Stomach (tissue), 4 donors: ENCODE measurements around the gene APOH.

ENCODE experiments used
- CTCF ChIP-seq, 7 experiments: fragments of 450-650 bp in 4 of 7; fragments of 200-600 bp in 3 of 7; sonication (generic) in 3 of 7; IDR thresholded peaks; one replicate each; pipeline ENCODE4 v1.5.1; 2016 to 2019; ENCODE audit warnings: antibody characterized with exemption in 7 of 7, control low read depth in 2 of 7, mild to moderate bottlenecking in 1 of 7
- EP300 ChIP-seq: sonication (generic); formaldehyde crosslinking; IDR thresholded peaks from one replicate; pipeline ENCODE4 v1.6.1; 2017; ENCODE audit warnings: antibody characterized with exemption
- POLR2A ChIP-seq, 4 donors: fragments of 450-650 bp; IDR thresholded peaks; one replicate each; pipeline ENCODE4 v1.6.1; 2016; ENCODE audit warnings: antibody characterized with exemption in 4 of 4, control low read depth in 2 of 4, mild to moderate bottlenecking in 1 of 4, moderate library complexity in 1 of 4
- POLR2AphosphoS5 ChIP-seq, 3 donors: sonication (generic); formaldehyde crosslinking; IDR thresholded peaks; one replicate each; pipeline ENCODE4 v1.6.1; 2016; ENCODE audit warnings: antibody characterized with exemption in 3 of 3

- TF ChIP-seq CTCF (IDR thresholded peaks at IDR 0.05): no peak
- TF ChIP-seq POLR2AphosphoS5 (IDR thresholded peaks at IDR 0.05): no peak
- TF ChIP-seq EP300: no peak
- no peak for TF ChIP-seq POLR2A (IDR thresholded peaks at IDR 0.05)
Measured at GRCh38 chr17:66221343-66221742, 7.9 kb downstream of the APOH start.
